Measurements from ENCODE around the gene YPEL1. TPM values are rescaled to one million over a fixed set of nuclear protein-coding genes. Genes with fewer than 3 reads are reported as not detected.

YPEL1 gene
- total RNA-seq, 1 donor from 2014 or later = 6.0 TPM

- no peak overlapping the region for H3K27ac Mint-ChIP-seq (ENCODE audit: unreplicated experiment)
- peaks cover 19% of the 10 kb centered on the region for H3K4me1 Mint-ChIP-seq (ENCODE audit: low read depth)
- no peaks in the 10 kb centered on the region for H3K9me3 Mint-ChIP-seq (ENCODE audit: low read depth)
- DNase-seq (ENCODE audit: low spot score) = no peak
- peaks cover 1% of the 10 kb centered on the region for H3K36me3 Mint-ChIP-seq (ENCODE audit: low read depth)
- no peak for TF ChIP-seq CTCF (IDR thresholded peaks at IDR 0.05)
- no peak overlapping the region for H3K4me3 Mint-ChIP-seq (ENCODE audit: unreplicated experiment)
- no peaks in the 10 kb centered on the region for H3K27me3 Mint-ChIP-seq (ENCODE audit: low read depth)
These were observed 85.3 kb downstream of the YPEL1 start for GRCh38 chr22:21650280-21650679.

Small RNAs within 50 kb of the gene (microRNA-seq; reads per million reads assigned to microRNA genes)
- gene MIR130B (ENCODE audit: borderline number of aligned reads) (2,248 reads per million, percentile 86 among the genes with 10 or more reads in this experiment), gene MIR301B (ENCODE audit: borderline number of aligned reads) (36.6 reads per million, percentile 46 among the genes with 10 or more reads in this experiment)

Other genes with a start within 250 kb of the YPEL1 start
- 0.22 to 0.75 TPM (median 0.38 TPM) in 3 replicates for gene RIMBP3C, start 184.3 kb downstream of the YPEL1 start, total RNA-seq
- gene UBE2L3, start 168.1 kb downstream of the YPEL1 start, total RNA-seq = 53.2 to 57.5 TPM (median 53.7 TPM) in 3 replicates
- 13.3 to 14.6 TPM (median 14.6 TPM) in 3 replicates for gene YDJC, start 105.8 kb downstream of the YPEL1 start, total RNA-seq
- gene CCDC116, start 103.0 kb downstream of the YPEL1 start, total RNA-seq = 0.44 to 0.85 TPM (median 0.47 TPM) in 3 replicates
- gene SDF2L1, start 93.5 kb downstream of the YPEL1 start, total RNA-seq = 21.2 to 28.4 TPM (median 26.0 TPM) in 3 replicates
- 36.0 to 46.6 TPM (median 36.8 TPM) in 3 replicates for gene PPIL2, start 69.8 kb downstream of the YPEL1 start, total RNA-seq
- gene MAPK1, start 131.9 kb upstream of the YPEL1 start, total RNA-seq = 139 to 157 TPM (median 156 TPM) in 3 replicates
- 26.2 to 32.3 TPM (median 28.1 TPM) in 3 replicates for gene PPM1F, start 217.1 kb upstream of the YPEL1 start, total RNA-seq
- gene TOP3B, start 247.0 kb upstream of the YPEL1 start, total RNA-seq = 23.3 to 38.1 TPM (median 25.8 TPM) in 3 replicates

All from chondrocyte (in vitro differentiated cells).